ENCODE data around the gene ANKEF1. TPM values are rescaled to one million over a fixed set of nuclear protein-coding genes. Genes with fewer than 3 reads are reported as not detected.

ANKEF1 gene
- total RNA-seq, 1 experiment from 2014 or later, result 11.6 TPM

DNA sequence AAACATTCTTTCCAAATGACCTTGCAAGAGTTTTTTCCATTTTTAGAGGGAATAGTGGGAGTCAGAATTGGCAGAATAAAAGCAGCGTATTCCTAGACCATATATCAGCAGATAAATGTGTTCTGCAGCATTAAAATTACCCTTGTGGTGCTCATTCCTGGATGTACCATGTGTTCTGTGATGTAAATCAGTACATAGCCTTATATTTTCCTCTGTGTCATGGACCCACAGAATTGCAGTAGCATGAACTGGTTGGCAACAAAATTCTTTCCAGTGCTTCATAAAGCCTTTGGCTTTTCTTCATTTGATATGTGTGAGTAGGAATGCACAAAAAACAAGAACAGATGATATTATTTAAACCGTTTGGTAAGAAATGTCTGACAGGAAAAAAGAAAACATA, 32.5 kb downstream of the ANKEF1 start:
- no peak for ATAC-seq
- Histone ChIP-seq H3K27me3 (ENCODE audit: low read length) (no peaks in the 10 kb centered on the region), H3K9ac (ENCODE audit: low read length) (no peak overlapping the region)

DNA sequence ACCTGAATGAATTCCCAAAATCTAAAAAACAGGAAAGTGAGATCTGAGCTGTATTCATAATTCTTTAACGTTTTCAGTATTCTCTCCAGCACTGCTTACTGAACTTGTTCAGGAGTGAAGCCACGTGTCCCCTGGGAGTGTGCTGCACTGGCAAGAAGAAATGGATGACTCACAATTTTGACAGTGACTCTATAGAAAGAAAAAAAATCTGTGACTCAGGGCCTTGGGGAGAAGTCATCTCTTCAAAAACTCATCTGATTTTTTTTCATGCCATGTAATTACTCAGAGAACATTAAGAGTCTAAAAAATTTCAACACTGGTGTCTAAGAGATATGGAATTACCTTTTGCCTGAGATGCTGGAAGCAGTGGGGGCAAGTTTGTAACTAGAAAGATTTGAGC, 39.7 kb downstream of the ANKEF1 start:
- DNase-seq, result peak; percentile 96
- H2AFZ ChIP-seq (ENCODE audit: low read length), result peak overlapping the region; percentile 57
- peak overlapping the region; percentile 18; the same call in 1 of the 2 replicates for H3K9ac ChIP-seq (ENCODE audit: low read length)
- peaks cover 44% of the 10 kb centered on the region for H3K4me1 ChIP-seq (ENCODE audit: insufficient read depth, low read length)
- intact Hi-C loops (cut with micrococcal nuclease), result loop anchor here (2.0 to 10.0 kb wide), 2 partner anchors 40 to 450 kb away; partner anchors contain the start of gene ANKEF1
- peak overlapping the region; percentile 57 for H3K27ac ChIP-seq (ENCODE audit: low read length)
- CTCF ChIA-PET, result interaction anchor here (0.6 kb wide), 1 partner anchor 16 kb away, joined by 3 read pairs; no protein-coding TSS in a partner anchor
- no peaks in the 10 kb centered on the region for H3K9me3 ChIP-seq (ENCODE audit: low read length)
- peak; percentile 83 for ATAC-seq
- H3K4me2 ChIP-seq (ENCODE audit: low read length), result peak overlapping the region; percentile 31
- no peaks in the 10 kb centered on the region for H3K27me3 ChIP-seq (ENCODE audit: low read length)
- H3F3A ChIP-seq (ENCODE audit: low read length, unreplicated experiment), result peaks cover 5% of the 10 kb centered on the region
- POLR2A ChIA-PET (ENCODE audit: unreplicated experiment), result no interaction called here
- no peaks in the 10 kb centered on the region for H3K36me3 ChIP-seq (ENCODE audit: low read depth, low read length)
- H3K79me2 ChIP-seq (ENCODE audit: low read length), result no peaks in the 10 kb centered on the region
- no peak overlapping the region for H3K4me3 ChIP-seq (ENCODE audit: low read length)
- H4K20me1 ChIP-seq (ENCODE audit: low read length), result no peaks in the 10 kb centered on the region
- no peaks in the 10 kb centered on the region for H3K9me2 ChIP-seq (replicated peaks; ENCODE audit: low read length)
- TF ChIP-seq EZH2 (IDR thresholded peaks at IDR 0.05; ENCODE audit: low read length, unreplicated experiment) (no peak), EZH2phosphoT487 (IDR thresholded peaks at IDR 0.05; ENCODE audit: borderline replicate concordance, low read length) (no peak)
- TF ChIP-seq, protein P1, sequence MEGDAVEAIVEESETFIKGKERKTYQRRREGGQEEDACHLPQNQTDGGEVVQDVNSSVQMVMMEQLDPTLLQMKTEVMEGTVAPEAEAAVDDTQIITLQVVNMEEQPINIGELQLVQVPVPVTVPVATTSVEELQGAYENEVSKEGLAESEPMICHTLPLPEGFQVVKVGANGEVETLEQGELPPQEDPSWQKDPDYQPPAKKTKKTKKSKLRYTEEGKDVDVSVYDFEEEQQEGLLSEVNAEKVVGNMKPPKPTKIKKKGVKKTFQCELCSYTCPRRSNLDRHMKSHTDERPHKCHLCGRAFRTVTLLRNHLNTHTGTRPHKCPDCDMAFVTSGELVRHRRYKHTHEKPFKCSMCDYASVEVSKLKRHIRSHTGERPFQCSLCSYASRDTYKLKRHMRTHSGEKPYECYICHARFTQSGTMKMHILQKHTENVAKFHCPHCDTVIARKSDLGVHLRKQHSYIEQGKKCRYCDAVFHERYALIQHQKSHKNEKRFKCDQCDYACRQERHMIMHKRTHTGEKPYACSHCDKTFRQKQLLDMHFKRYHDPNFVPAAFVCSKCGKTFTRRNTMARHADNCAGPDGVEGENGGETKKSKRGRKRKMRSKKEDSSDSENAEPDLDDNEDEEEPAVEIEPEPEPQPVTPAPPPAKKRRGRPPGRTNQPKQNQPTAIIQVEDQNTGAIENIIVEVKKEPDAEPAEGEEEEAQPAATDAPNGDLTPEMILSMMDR (conservative IDR thresholded peaks at IDR 0.05; ENCODE audit: low read depth, low read length), result no peak
- no TSS peak for BruUV-seq (replicated peaks)

More for the DNA sequence above, 32.5 kb downstream of the ANKEF1 start:
- DNase-seq, result no peak
- Histone ChIP-seq H3K9me3 (ENCODE audit: low read length) (no peaks in the 10 kb centered on the region), H3K4me1 (ENCODE audit: insufficient read depth, low read length) (no peaks in the 10 kb centered on the region), H3K79me2 (ENCODE audit: low read length) (no peaks in the 10 kb centered on the region), H3F3A (ENCODE audit: low read length, unreplicated experiment) (no peaks in the 10 kb centered on the region), H4K20me1 (ENCODE audit: low read length) (no peaks in the 10 kb centered on the region), H3K9me2 (replicated peaks; ENCODE audit: low read length) (no peaks in the 10 kb centered on the region), H3K27ac (ENCODE audit: low read length) (no peak overlapping the region), H3K36me3 (ENCODE audit: low read depth, low read length) (no peaks in the 10 kb centered on the region), H2AFZ (ENCODE audit: low read length) (no peak overlapping the region), H3K4me2 (ENCODE audit: low read length) (no peak overlapping the region), H3K4me3 (ENCODE audit: low read length) (no peak overlapping the region)
- POLR2A ChIA-PET (ENCODE audit: unreplicated experiment), result no interaction called here
- CTCF ChIA-PET, result no interaction called here
- intact Hi-C loops (cut with micrococcal nuclease), result no loop called here
- TF ChIP-seq, protein P1 (conservative IDR thresholded peaks at IDR 0.05; ENCODE audit: low read depth, low read length), result no peak
- TF ChIP-seq EZH2phosphoT487 (IDR thresholded peaks at IDR 0.05; ENCODE audit: borderline replicate concordance, low read length), result no peak
- TF ChIP-seq EZH2 (IDR thresholded peaks at IDR 0.05; ENCODE audit: low read length, unreplicated experiment), result no peak
- BruUV-seq (replicated peaks), result no TSS peak

DNA sequence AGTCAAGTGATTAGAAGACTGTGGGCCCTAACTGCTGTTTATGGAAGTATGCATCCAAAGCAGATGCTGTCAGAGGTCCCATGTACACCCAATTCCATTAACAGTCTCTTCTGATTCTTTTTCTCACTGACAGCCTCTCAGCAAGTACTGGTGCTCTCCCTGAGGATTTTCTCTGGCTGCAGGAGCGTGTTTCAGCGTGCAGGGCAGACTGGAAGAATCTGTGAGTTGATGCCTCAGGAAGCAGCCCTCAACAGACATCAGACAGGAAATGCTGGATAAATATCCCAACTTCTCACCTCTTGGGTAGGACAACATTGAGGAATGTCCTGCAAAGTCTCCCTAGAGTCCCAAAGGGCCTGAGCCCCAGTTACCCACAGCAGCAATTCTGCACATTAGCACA, 40.8 kb downstream of the ANKEF1 start:
- no peaks in the 10 kb centered on the region for H3K9me2 ChIP-seq (replicated peaks; ENCODE audit: low read length)
- no peaks in the 10 kb centered on the region for H3K9me3 ChIP-seq (ENCODE audit: low read length)
- no peaks in the 10 kb centered on the region for H3K36me3 ChIP-seq (ENCODE audit: low read depth, low read length)
- intact Hi-C loops (cut with micrococcal nuclease), result loop anchor here (1.0 to 10.0 kb wide), 4 partner anchors 15 to 449 kb away; partner anchors contain the start of gene ANKEF1
- H3K9ac ChIP-seq (ENCODE audit: low read length), result no peak overlapping the region
- H3K27ac ChIP-seq (ENCODE audit: low read length), result peak overlapping the region; percentile 63
- H3K27me3 ChIP-seq (ENCODE audit: low read length), result no peaks in the 10 kb centered on the region
- no peak overlapping the region for H2AFZ ChIP-seq (ENCODE audit: low read length)
- ChIA-PET POLR2A (ENCODE audit: unreplicated experiment) (no interaction called here), CTCF (no interaction called here)
- H3K4me3 ChIP-seq (ENCODE audit: low read length), result no peak overlapping the region
- H4K20me1 ChIP-seq (ENCODE audit: low read length), result no peaks in the 10 kb centered on the region
- ATAC-seq (no peak), DNase-seq (no peak)
- no TSS peak for BruUV-seq (replicated peaks)
- no peaks in the 10 kb centered on the region for H3K79me2 ChIP-seq (ENCODE audit: low read length)
- H3F3A ChIP-seq (ENCODE audit: low read length, unreplicated experiment), result peaks cover 5% of the 10 kb centered on the region
- H3K4me1 ChIP-seq (ENCODE audit: insufficient read depth, low read length), result peaks cover 44% of the 10 kb centered on the region
- 0 out of 2 replicates have a peak overlapping the region, but pooled peaks have one; percentile 37 for H3K4me2 ChIP-seq (ENCODE audit: low read length)
- no peak for TF ChIP-seq EZH2phosphoT487 (IDR thresholded peaks at IDR 0.05; ENCODE audit: borderline replicate concordance, low read length)
- TF ChIP-seq EZH2 (IDR thresholded peaks at IDR 0.05; ENCODE audit: low read length, unreplicated experiment), result no peak
- TF ChIP-seq, protein P1 (conservative IDR thresholded peaks at IDR 0.05; ENCODE audit: low read depth, low read length), result no peak

Measured in PC-3 (cell line).